Activated CD4-positive, CD25-positive, alpha-beta regulatory T cell (primary cell): ENCODE results near the gene TMEM62.
"Not testable (repeated sequence)": the region's sequence is repeated elsewhere in the genome, so short reads cannot be mapped to it uniquely, and the experiment has no call there.

ENCODE experiments used
- DNase-seq, 4 experiments: peaks; one replicate each; lab custom pipeline; 2025; lab: John Stamatoyannopoulos, UW

Gene TMEM62

GRCh38 chr15:43177147-43177546 is 43.8 kb downstream of the TMEM62 start:
- DNase-seq = not testable (repeated sequence)

GRCh38 chr15:43183270-43183669 is 49.9 kb downstream of the TMEM62 start:
- no peak for DNase-seq

GRCh38 chr15:43184407-43185124 is 51.2 kb downstream of the TMEM62 start:
- DNase-seq = no peak

GRCh38 chr15:43185157-43186002 is 52.0 kb downstream of the TMEM62 start, which contains the start of gene CCNDBP1:
CCNDBP1 (plus strand) TSS chr15:43185403; CDS start chr15:43185499, 96 bp downstream.
- peak; percentile 70 to 83 (median 79) for DNase-seq

- no peak for DNase-seq
Measured at GRCh38 chr15:43186003-43186353, 52.6 kb downstream of the TMEM62 start.

GRCh38 chr15:43187544-43188155 is 54.3 kb downstream of the TMEM62 start:
- DNase-seq = no peak

GRCh38 chr15:43189296-43189695 is 55.9 kb downstream of the TMEM62 start:
- no peak for DNase-seq

GRCh38 chr15:43190178-43190577 is 56.8 kb downstream of the TMEM62 start:
- no peak for DNase-seq

GRCh38 chr15:43193710-43194109 is 60.3 kb downstream of the TMEM62 start:
- DNase-seq = no peak

GRCh38 chr15:43194795-43195194 is 61.4 kb downstream of the TMEM62 start:
- DNase-seq = no peak

GRCh38 chr15:43196760-43197548 is 63.6 kb downstream of the TMEM62 start:
- DNase-seq = no peak

- DNase-seq = not testable (repeated sequence)
Measured at GRCh38 chr15:43197773-43198172, 64.4 kb downstream of the TMEM62 start.

- DNase-seq = not testable (repeated sequence)
Measured at GRCh38 chr15:43198556-43198955, 65.2 kb downstream of the TMEM62 start.

GRCh38 chr15:43198992-43199391 is 65.6 kb downstream of the TMEM62 start:
- no peak for DNase-seq

GRCh38 chr15:43199945-43200488 is 66.6 kb downstream of the TMEM62 start:
- DNase-seq = no peak

GRCh38 chr15:43204016-43204901 is 70.9 kb downstream of the TMEM62 start:
- peak in 1 of 4 experiments; percentile 31 for DNase-seq

- DNase-seq = no peak
Measured at GRCh38 chr15:43206054-43206453, 72.7 kb downstream of the TMEM62 start.

GRCh38 chr15:43207024-43207423 is 73.6 kb downstream of the TMEM62 start:
- no peak for DNase-seq

- DNase-seq = no peak
Measured at GRCh38 chr15:43208052-43209002, 74.9 kb downstream of the TMEM62 start.
